Neural progenitor cell (in vitro differentiated cells): ENCODE data around the gene WDR37. TPM values are rescaled to one million over a fixed set of nuclear protein-coding genes. Genes with fewer than 3 reads are reported as not detected.

Experiments used
- DNase-seq: peaks from one replicate; pipeline ENCODE4 v3.0.0-alpha.2; 2016; ENCODE audit warnings: low spot score
- H2AFZ ChIP-seq: fragments of 200-600 bp; sonication (generic); replicated peaks from 2 replicates; pipeline ENCODE4 v1.6.1; 2016; ENCODE audit warnings: antibody characterized with exemption
- H3F3A ChIP-seq: fragments of 200-600 bp; sonication (generic); 2 replicates; pipeline ENCODE4 v1.6.1; 2016; ENCODE audit warnings: antibody characterized with exemption, low read depth
- H3K27ac ChIP-seq: fragments of 200-600 bp; sonication (generic); 2 replicates; pipeline ENCODE4 v1.5.1; 2016; ENCODE audit warnings: mild to moderate bottlenecking
- H3K27me3 ChIP-seq: fragments of 200-600 bp; sonication (generic); 2 replicates; pipeline ENCODE4 v1.6.1; 2016; ENCODE audit warnings: mild to moderate bottlenecking, moderate library complexity
- H3K36me3 ChIP-seq: fragments of 200-600 bp; sonication (generic); 2 replicates; pipeline ENCODE4 v1.5.1; 2016
- H3K4me1 ChIP-seq: fragments of 200-600 bp; sonication (generic); 2 replicates; pipeline ENCODE4 v1.6.1; 2016; ENCODE audit warnings: mixed run types
- H3K4me2 ChIP-seq: fragments of 200-600 bp; sonication (generic); 2 replicates; pipeline ENCODE4 v1.6.1; 2016
- H3K4me3 ChIP-seq: fragments of 200-600 bp; sonication (generic); 2 replicates; pipeline ENCODE4 v1.5.1; 2016
- H3K79me2 ChIP-seq: fragments of 200-600 bp; sonication (generic); 2 replicates; pipeline ENCODE4 v1.6.1; 2016; ENCODE audit warnings: low read depth
- H3K9ac ChIP-seq: fragments of 200-600 bp; sonication (generic); 2 replicates; pipeline ENCODE4 v1.6.1; 2016
- H3K9me3 ChIP-seq: fragments of 200-600 bp; sonication (generic); 2 replicates; pipeline ENCODE4 v1.5.1; 2016; ENCODE audit warnings: low read depth
- H4K20me1 ChIP-seq: fragments of 200-600 bp; sonication (generic); 2 replicates; pipeline ENCODE4 v1.6.1; 2016; ENCODE audit warnings: low read depth
- H3K27ac Mint-ChIP-seq: 3 replicates; pipeline ENCODE4 v1.8.0; 2021; ENCODE audit warnings: mixed read lengths
- H3K27me3 Mint-ChIP-seq: 2 replicates; pipeline ENCODE4 v1.8.0; 2022; ENCODE audit warnings: low read depth, mild to moderate bottlenecking, inconsistent platforms, moderate library complexity, mixed read lengths; ENCODE audit not compliant: insufficient read depth
- H3K36me3 Mint-ChIP-seq: 3 replicates; pipeline ENCODE4 v1.8.0; 2021; ENCODE audit warnings: mixed read lengths
- H3K4me1 Mint-ChIP-seq: 3 replicates; pipeline ENCODE4 v1.8.0; 2021; ENCODE audit warnings: mixed read lengths
- H3K4me3 Mint-ChIP-seq: 3 replicates; pipeline ENCODE4 v1.8.0; 2021; ENCODE audit warnings: mild to moderate bottlenecking, moderate library complexity, mixed read lengths
- H3K9me3 Mint-ChIP-seq: 3 replicates; pipeline ENCODE4 v1.8.0; 2020; ENCODE audit warnings: mixed read lengths
- CTCF ChIP-seq: fragments of 200-600 bp; sonication (generic); IDR thresholded peaks from 2 replicates; pipeline ENCODE4 v1.5.1; 2017; ENCODE audit warnings: antibody characterized with exemption, mild to moderate bottlenecking
- EZH2 ChIP-seq: fragments of 200-600 bp; sonication (generic); IDR thresholded peaks from 2 replicates; pipeline ENCODE4 v1.6.1; 2017; ENCODE audit warnings: antibody characterized with exemption, mild to moderate bottlenecking, moderate library complexity
- EZH2phosphoT487 ChIP-seq: fragments of 200-600 bp; sonication (generic); IDR thresholded peaks from 2 replicates; pipeline ENCODE4 v1.6.1; 2017; ENCODE audit warnings: antibody characterized with exemption
- total RNA-seq: library from RNA; depleted of rRNA; stranded (reverse); fragments of >200 nt; gene quantifications from 2 replicates; pipeline ENCODE4 v1.2.3, GENCODE V29; 2015; ENCODE audit warnings: low replicate concordance

Gene WDR37
- total RNA-seq, 1 donor from 2014 or later: 14.7 TPM

GRCh38 chr10:1171182-1171581 is 115.0 kb downstream of the WDR37 start:
- Histone ChIP-seq H3K4me1 (no peaks in the 10 kb centered on the region), H2AFZ (no peak overlapping the region), H3K27me3 (no peaks in the 10 kb centered on the region), H3K4me3 (no peak overlapping the region), H3K27ac (no peak overlapping the region), H3K9ac (no peak overlapping the region), H3K36me3 (no peaks in the 10 kb centered on the region), H3K79me2 (no peaks in the 10 kb centered on the region), H4K20me1 (no peaks in the 10 kb centered on the region), H3K9me3 (no peaks in the 10 kb centered on the region), H3K4me2 (no peak overlapping the region), H3F3A (no peaks in the 10 kb centered on the region)
- Mint-ChIP-seq H3K9me3 (no peaks in the 10 kb centered on the region), H3K4me1 (peaks cover 15% of the 10 kb centered on the region), H3K27me3 (peaks cover 12% of the 10 kb centered on the region), H3K27ac (no peak overlapping the region), H3K36me3 (no peaks in the 10 kb centered on the region), H3K4me3 (no peak overlapping the region)
- TF ChIP-seq CTCF (no peak), EZH2 (no peak), EZH2phosphoT487 (no peak)
- DNase-seq: no peak

DNA sequence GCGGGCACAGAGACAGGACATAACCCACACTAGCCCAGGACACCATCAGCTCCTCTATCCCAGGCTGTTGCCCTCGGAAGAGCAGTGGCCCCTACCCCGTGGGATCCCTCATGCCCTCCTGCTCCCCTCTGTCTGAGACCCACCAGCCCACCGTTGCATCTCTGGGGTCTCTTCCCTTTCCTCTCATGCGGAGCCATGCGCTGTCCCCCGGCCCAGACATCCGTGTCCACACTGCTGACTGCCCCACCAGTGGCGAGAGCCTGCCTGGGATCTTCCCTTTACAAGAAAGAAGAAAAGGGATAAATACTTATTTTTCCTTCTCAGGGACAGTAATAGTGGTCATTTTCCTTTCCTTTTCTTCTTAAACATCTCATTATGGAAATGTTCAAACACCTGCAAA is 115.4 kb downstream of the WDR37 start:
- no peak overlapping the region for H2AFZ ChIP-seq
- peaks cover 12% of the 10 kb centered on the region for H3K27me3 Mint-ChIP-seq

DNA sequence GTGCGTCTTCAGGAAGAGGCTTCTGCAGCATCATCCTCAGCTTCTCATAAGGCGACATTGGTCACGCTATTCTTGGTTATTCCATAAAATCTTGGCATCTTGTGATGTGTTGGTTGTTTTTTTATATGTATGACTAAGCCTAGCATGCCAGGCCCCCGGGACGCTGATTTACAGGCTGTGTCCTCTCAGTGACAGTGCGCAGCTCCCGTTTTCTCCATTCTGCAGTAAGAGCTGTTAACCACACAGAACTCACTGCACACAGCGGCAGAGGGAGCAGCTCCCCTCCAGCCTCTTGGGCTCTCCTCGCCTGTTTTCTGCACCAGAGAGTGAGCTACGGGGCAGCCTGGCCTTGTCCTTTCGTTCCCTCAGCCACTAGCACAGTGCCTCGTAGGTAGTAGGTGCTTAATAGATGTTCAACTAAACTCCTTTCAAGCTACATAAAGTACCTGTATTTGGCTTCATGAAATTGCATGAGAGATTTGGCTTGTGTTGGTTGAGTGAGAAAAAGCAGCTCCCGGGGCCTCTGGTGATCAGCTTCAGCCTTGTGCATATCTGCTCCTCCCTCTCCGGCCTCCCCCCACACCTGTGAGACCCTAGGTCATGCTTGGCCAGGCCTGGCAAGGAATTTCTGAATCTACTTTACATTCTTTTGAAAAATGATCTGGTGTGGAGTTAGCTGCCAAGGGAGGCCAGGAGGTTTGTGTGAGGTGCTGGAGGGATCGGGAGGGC is 116.2 kb downstream of the WDR37 start:
- H3K36me3 ChIP-seq: no peaks in the 10 kb centered on the region
- no peaks in the 10 kb centered on the region for H3K4me1 ChIP-seq
- TF ChIP-seq EZH2phosphoT487 (no peak), EZH2 (no peak), CTCF (no peak)
- H3K4me2 ChIP-seq: no peak overlapping the region
- peaks cover 14% of the 10 kb centered on the region for H3K27me3 Mint-ChIP-seq
- no peaks in the 10 kb centered on the region for H3K9me3 ChIP-seq
- peak overlapping the region; percentile 33 for H3K4me3 Mint-ChIP-seq
- peak overlapping the region; percentile 53 for H3K27ac Mint-ChIP-seq
- H3F3A ChIP-seq: no peaks in the 10 kb centered on the region
- no peak overlapping the region for H3K27ac ChIP-seq
- no peak overlapping the region for H2AFZ ChIP-seq
- H3K36me3 Mint-ChIP-seq: no peaks in the 10 kb centered on the region
- peaks cover 15% of the 10 kb centered on the region for H3K4me1 Mint-ChIP-seq
- no peak overlapping the region for H3K9ac ChIP-seq
- H3K79me2 ChIP-seq: no peaks in the 10 kb centered on the region
- no peaks in the 10 kb centered on the region for H4K20me1 ChIP-seq
- no peak for DNase-seq
- H3K9me3 Mint-ChIP-seq: no peaks in the 10 kb centered on the region
- no peaks in the 10 kb centered on the region for H3K27me3 ChIP-seq
- no peak overlapping the region for H3K4me3 ChIP-seq

More for the DNA sequence above, 115.4 kb downstream of the WDR37 start:
- no peaks in the 10 kb centered on the region for H3F3A ChIP-seq
- no peak overlapping the region for H3K4me2 ChIP-seq
- H3K36me3 ChIP-seq: no peaks in the 10 kb centered on the region
- no peak for DNase-seq
- peaks cover 15% of the 10 kb centered on the region for H3K4me1 Mint-ChIP-seq
- H3K4me1 ChIP-seq: no peaks in the 10 kb centered on the region
- no peaks in the 10 kb centered on the region for H3K36me3 Mint-ChIP-seq
- no peak overlapping the region for H3K4me3 ChIP-seq
- no peaks in the 10 kb centered on the region for H4K20me1 ChIP-seq
- no peak overlapping the region for H3K27ac ChIP-seq
- no peaks in the 10 kb centered on the region for H3K9me3 ChIP-seq
- H3K4me3 Mint-ChIP-seq: no peak overlapping the region
- H3K27ac Mint-ChIP-seq: no peak overlapping the region
- no peak for TF ChIP-seq EZH2
- TF ChIP-seq EZH2phosphoT487: no peak
- TF ChIP-seq CTCF: no peak
- H3K9ac ChIP-seq: no peak overlapping the region
- no peaks in the 10 kb centered on the region for H3K27me3 ChIP-seq
- H3K9me3 Mint-ChIP-seq: no peaks in the 10 kb centered on the region
- H3K79me2 ChIP-seq: no peaks in the 10 kb centered on the region
